ENCODE results near the gene AOC1.
"Not testable (repeated sequence)": the region's sequence is repeated elsewhere in the genome, so short reads cannot be mapped to it uniquely, and the experiment has no call there.

The AOC1 gene

GRCh38 chr7:150898475-150899011 lies 46.2 kb downstream of the AOC1 start:
- FAIRE-seq: no peak

- no peak for FAIRE-seq
These were observed 48.4 kb downstream of the AOC1 start for GRCh38 chr7:150900675-150901074.

DNA sequence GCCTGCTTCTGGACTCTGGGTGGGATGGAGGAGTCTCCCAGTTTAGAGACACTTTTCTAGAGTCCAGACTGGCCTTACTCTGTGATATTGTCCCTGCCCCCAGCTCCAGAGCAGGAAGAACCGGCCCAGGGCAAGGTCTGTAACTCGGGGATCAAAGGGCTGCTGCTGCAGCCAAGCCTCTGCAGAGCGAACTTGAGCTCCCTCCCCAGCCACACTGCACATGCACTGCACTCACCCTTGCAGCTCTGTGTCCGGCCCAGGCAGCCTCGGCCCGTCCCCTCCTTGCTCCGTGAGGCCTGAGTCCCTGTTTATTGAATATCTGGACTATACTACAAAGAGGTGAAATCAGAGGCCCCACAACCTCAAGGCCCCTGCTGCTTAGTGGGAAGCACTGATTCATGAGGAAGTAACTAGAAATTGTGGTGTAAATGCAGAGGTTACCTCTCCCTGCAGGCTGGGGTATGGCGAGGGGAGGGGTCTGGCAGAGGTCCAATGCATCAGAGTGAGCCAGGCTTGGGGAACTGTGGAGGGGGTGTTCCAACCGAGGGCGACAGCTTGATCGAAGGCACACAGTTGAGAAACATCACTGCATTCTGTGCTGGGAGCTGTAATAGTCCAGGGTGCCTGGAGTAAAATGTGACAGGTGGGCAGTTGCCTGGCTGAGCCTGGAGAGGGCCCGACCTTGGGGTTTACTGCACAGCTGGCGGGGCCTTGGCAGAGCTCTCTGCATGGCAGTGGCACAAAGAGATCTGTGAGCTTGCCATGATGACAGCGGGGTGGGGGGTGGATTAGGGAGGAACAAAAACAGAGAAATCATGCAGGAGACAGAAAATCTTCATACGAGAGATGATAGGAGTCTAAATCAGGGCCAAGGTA lies 49.1 kb downstream of the AOC1 start:
- FAIRE-seq: no peak

DNA sequence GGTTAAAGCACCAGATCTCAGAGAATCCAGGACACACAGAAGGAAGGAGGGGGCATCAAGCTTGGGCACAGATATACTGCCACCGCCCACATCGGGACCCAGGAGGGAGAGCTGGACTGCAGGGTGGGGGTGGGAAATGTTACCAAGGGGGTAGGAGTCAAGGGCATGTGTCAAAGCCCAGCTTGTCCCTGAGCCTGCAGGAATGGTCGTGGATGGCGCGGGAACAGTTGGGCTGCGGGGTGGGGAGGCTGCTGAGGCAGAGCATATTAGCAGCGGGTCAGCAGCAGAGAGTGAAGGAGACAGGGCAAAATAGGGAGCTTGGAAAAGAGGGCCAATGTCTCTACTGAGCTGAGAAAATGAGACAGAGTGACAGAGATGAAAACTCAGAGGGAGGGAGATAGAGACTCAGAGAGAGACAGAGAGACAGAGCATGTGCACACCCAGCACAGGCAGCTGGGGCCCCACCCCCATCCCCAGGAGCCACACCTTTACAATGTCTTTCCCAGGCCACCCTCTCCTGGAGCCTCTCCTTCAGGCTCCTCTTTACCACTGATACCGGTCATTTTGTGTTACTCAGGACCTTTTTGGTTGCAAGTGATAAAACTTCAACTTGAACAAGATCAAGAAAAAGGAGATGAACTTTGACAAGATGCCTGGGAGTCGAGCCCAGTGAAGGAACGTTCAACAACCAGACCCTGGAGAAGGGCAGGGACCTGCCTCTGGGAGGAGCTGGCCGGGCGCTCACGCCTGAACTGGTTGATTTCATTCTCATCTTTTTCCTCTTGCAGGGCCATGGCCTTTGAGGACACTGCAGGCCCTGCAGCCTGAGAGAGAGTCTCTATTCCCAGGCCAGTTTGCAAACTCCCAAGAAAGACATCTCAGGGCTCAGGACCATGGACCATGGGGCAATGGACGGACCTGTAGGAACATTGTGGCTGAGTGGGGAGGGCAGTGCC lies 50.0 kb downstream of the AOC1 start:
- no peak for FAIRE-seq

- no peak for FAIRE-seq
These were observed 51.3 kb downstream of the AOC1 start for GRCh38 chr7:150903606-150904005.

DNA sequence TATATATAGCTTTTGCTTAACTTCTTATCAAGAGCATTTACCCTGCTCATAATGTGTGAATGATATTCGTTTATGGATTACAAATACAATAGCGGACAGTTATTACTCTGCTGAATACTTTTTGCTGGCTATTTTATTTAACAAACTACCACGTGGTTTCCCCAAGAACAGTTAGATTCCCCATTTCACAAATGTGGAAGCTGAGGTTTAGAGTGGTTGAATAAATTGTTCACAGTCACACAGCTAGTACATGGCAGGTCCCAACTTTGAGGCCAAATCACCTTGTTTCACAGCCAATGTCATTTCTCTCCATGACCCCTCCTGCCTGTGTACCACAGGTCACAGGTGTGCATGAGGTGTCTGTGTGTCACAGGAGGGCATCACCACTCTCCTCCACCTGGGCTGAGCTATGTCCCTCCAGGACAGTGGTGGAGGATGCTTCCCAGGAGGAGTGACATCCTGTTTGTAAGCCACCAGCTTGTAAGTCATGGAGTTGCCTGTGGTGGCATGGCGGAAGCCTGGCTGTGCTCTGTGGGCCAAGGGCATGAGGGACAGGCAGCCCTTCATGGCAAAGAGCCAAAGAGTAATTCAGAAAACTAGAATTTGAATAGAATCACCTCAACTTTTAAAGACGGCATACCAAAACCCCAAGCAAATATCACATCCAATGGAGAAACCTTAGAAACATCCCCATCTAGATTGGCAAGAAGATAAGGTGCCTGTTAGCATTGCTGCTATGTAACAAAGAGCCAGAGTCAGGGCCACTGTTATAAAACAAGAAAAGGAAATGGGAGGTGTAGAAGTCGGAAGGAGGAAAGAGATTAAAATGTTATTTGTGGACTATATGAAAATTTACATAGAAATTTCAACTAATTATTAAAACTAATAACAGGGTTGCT lies 51.9 kb downstream of the AOC1 start:
- no peak for FAIRE-seq

DNA sequence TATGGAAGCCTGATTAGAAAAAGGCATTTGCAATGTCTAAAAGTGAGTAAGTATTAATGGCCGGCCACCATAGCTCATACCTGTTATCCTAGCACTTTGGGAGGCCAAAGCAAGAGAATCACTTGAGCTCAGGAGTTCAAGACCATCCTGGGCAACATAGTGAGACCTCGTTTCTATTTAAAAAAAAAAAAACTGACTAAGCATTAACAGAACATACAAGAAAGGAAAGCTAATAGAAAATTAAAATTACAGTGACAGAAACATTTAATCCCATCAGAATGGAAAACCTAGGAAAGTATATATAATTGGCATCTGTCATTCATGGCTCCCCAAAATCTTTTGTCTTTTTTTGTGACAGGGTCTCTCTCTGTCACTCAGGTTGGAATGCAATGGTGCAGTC lies 55.9 kb downstream of the AOC1 start:
- FAIRE-seq: no peak

DNA sequence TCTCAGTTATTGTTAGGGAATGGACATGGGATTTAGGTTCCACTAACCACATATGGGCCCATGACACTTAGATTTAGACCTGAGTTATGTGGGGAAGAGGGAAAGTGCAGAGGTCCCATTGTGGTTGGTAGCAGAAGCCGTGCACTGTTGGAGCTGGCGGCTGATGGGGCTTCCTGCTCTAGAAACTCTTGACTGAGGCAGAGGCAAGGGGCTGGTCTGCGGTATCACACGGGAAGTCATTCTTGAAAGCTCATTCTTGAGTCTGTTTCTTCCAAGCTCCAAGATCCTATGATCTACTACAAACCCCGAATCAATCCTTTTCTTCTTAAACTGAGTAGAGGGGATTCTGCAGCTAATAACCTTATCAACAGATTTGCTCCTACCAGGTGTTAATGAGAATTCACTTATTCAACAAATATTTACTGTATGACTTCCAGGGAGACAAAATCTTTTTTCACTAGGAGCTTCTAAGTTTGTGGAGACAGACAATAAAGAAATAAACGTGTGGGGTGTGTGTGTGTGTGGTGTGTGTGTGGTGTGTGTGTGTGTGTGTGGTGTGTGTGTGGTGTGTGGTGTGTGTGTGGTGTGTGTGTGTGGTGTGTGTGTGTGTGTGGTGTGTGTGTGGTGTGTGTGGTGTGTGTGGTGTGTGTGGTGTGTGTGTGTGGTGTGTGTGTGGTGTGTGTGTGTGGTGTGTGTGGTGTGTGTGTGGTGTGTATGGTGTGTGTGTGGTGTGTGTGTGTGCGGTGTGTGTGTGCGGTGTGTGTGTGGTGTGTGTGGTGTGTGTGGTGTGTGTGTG lies 57.1 kb downstream of the AOC1 start:
- FAIRE-seq: no peak

GRCh38 chr7:150910305-150910995 lies 58.1 kb downstream of the AOC1 start:
- not testable (repeated sequence) for FAIRE-seq

DNA sequence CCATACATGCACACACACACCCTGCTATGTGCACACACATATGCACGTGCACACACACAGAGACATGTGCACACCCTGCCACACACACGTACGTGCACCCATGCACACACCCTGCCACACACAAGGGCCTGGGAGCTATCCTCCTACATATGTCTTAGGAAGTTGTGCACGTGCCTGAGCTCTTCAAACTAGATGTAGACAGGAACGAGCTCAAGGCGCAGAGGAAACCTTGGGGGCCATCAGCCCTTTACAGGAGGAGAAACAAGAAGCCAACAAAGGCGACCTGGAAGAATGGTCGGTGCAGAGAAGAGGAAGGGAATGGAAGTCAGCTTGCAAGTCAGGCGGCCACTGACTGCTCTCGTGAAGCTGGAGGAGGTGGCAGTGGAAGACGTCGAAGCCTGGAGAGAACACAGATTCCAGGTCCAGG lies 58.7 kb downstream of the AOC1 start:
- no peak for FAIRE-seq

All from A204.1 (cell line).